Right lobe of liver (tissue), 6 donors: ENCODE results near the gene HPN. TPM values are rescaled to one million over a fixed set of nuclear protein-coding genes. Genes with fewer than 3 reads are reported as not detected.

Source experiments
- ATAC-seq, 4 donors: fragments of 200-7000 bp; cut with Tn5 transposase; one replicate each; pipeline ENCODE4 v1.9.1; 2020; ENCODE audit warnings: mild to moderate bottlenecking in 4 of 4, moderate library complexity in 4 of 4
- DNase-seq, 3 donors: peaks; one replicate each; pipeline ENCODE4 v3.0.0-alpha.2; 2020
- H3K27ac ChIP-seq, 3 donors: fragments of 200-600 bp; one replicate each; pipeline ENCODE4 v1.8.0; 2022
- H3K27me3 ChIP-seq, 2 donors: fragments of 200-600 bp; one replicate each; pipeline ENCODE4 v1.8.0; 2022
- H3K36me3 ChIP-seq, 4 donors: fragments of 200-600 bp; sonication (generic) in 1 of 4; one replicate each; pipeline versions ENCODE4 v1.5.1 to v1.8.0; 2017 to 2022; ENCODE audit warnings: control low read depth in 1 of 4
- H3K4me1 ChIP-seq, 4 donors: fragments of 200-600 bp; sonication (generic) in 1 of 4; one replicate each; pipeline versions ENCODE4 v1.5.1 to v1.8.0; 2017 to 2022; ENCODE audit warnings: control low read depth in 1 of 4
- H3K4me3 ChIP-seq, 3 donors: fragments of 200-600 bp; one replicate each; pipeline ENCODE4 v1.8.0; 2022
- H3K9me3 ChIP-seq, 4 donors: fragments of 200-600 bp; sonication (generic) in 1 of 4; one replicate each; pipeline versions ENCODE4 v1.5.1 to v1.8.0; 2017 to 2022; ENCODE audit warnings: control low read depth in 1 of 4
- CTCF ChIP-seq, 4 donors: fragments of 200-600 bp in 3 of 4; fragments of 450-650 bp in 1 of 4; IDR thresholded peaks; one replicate each; pipeline versions ENCODE4 v1.5.1 to v1.8.0; 2016 to 2022; ENCODE audit warnings: antibody characterized with exemption in 4 of 4, mild to moderate bottlenecking in 2 of 4
- POLR2A ChIP-seq: fragments of 450-650 bp; IDR thresholded peaks from one replicate; pipeline ENCODE4 v1.6.1; 2017; ENCODE audit warnings: antibody characterized with exemption, mild to moderate bottlenecking
- WGBS: methylation state at CpG from one replicate; pipeline ENCODE4 v1.1.6; 2018; ENCODE audit warnings: low coverage, low lambda C conversion rate; ENCODE audit not compliant: insufficient coverage; ENCODE audit errors: missing lambda C conversion rate; 5-methylcytosine and 5-hydroxymethylcytosine counted together
- intact Hi-C, 2 donors: fragments of 100-400 bp; cut with DNase I; formaldehyde crosslinking; loops; one replicate each; pipeline versions ENCODE4 v1.11.2 to v1.14.1; 2022
- total RNA-seq, 6 experiments: library from RNA; depleted of rRNA in 2 of 6; stranded (reverse); fragments of >200 nt in 2 of 6; fragmentation: NEBNext Ultra II Directional in 3 of 6; extraction: Animal tissue kit (Norgen Biotek cat#: 25700) in 3 of 6; gene quantifications; one replicate each; pipeline versions ENCODE4 v1.1.0 to v1.2.4, GENCODE V29; 2016 to 2023
- donor health status: DM: no; HTN: yes; CAD: no.
- donor health status: DM: no; HTN: no; CAD: no.
- donor health status: DM: no; HTN: no; CAD: no.
- donor health status: DM: no; HTN: yes; CAD: no.
- donor health status: DM: no; HTN: yes; CAD: no.

HPN gene
- total RNA-seq, 6 experiments from 2014 or later: 285 to 486 (median 374) TPM

GRCh38 chr19:35042056-35042730, 672 bp downstream of the HPN start:
- peak overlapping the region; percentile 84 to 97 (median 84) for H3K27ac ChIP-seq
- WGBS: 25% methylated on average over 11 of the region's 14 CpGs
- no peaks in the 10 kb centered on the region for H3K27me3 ChIP-seq

DNA sequence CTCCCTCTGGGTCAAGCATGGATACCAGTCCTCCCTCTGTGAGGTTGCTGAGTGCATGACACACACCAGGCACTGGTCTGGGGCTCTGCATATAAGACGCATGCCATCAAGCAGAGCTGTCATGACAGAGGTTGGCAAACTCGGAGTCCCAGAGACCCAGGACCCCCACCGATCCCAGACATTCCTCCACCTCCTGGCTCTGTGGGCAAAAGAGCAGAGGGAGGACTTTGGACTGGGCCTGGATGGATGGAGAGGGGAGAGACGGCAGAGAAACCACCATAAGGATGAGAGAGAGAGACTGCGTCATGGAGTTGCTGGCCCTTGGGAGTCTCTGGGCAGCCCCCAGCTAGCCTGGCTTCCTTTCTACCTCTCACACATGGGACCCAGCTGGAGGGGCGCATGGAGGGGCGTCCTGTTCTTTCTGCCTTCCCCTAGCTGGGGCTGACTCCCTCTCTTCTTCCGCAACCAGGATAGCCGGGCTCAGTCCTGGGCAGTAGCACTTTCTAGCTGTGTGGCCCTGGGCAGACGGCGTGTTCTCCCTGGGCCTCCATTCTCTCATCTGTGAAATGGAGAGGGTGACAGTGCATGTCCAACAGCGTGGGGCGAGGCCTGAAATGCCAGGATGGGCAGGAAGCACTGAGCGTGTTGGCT, 1.6 kb downstream of the HPN start:
- ATAC-seq: no peak
- no peaks in the 10 kb centered on the region for H3K36me3 ChIP-seq
- peak overlapping the region; percentile 54 to 81 (median 81) for H3K4me3 ChIP-seq
- no peak for TF ChIP-seq CTCF (IDR thresholded peaks at IDR 0.05)
- no peak for TF ChIP-seq POLR2A
- intact Hi-C loops: loop anchor here in 1 of 2 donors (5.0 kb wide), 1 partner anchor 94 kb away; the partner anchor contains the start of genes FXYD1 and LGI4
- DNase-seq: no peak
- peaks cover 0 to 60% (median 25%) of the 10 kb centered on the region in 4 donors for H3K4me1 ChIP-seq
- H3K9me3 ChIP-seq: no peaks in the 10 kb centered on the region
- 24% methylated on average over 4 of the region's 14 CpGs for WGBS
- H3K27me3 ChIP-seq: no peaks in the 10 kb centered on the region
- H3K27ac ChIP-seq: peak overlapping the region; percentile 7 to 97 (median 66)

More at GRCh38 chr19:35042056-35042730, 672 bp downstream of the HPN start:
- peak; percentile 49 to 70 (median 62) for ATAC-seq
- Histone ChIP-seq H3K36me3 (no peaks in the 10 kb centered on the region), H3K4me1 (peaks cover 0 to 56% (median 21%) of the 10 kb centered on the region in 4 donors), H3K9me3 (no peaks in the 10 kb centered on the region), H3K4me3 (peak overlapping the region; percentile 54 to 81 (median 81))
- intact Hi-C loops: loop anchor here in 1 of 2 donors (5.0 kb wide), 1 partner anchor 95 kb away; the partner anchor contains the start of genes FXYD1 and LGI4
- DNase-seq: peak; percentile 89 to 99 (median 97)
- TF ChIP-seq POLR2A (peak; percentile 56), CTCF (IDR thresholded peaks at IDR 0.05) (no peak)

DNA sequence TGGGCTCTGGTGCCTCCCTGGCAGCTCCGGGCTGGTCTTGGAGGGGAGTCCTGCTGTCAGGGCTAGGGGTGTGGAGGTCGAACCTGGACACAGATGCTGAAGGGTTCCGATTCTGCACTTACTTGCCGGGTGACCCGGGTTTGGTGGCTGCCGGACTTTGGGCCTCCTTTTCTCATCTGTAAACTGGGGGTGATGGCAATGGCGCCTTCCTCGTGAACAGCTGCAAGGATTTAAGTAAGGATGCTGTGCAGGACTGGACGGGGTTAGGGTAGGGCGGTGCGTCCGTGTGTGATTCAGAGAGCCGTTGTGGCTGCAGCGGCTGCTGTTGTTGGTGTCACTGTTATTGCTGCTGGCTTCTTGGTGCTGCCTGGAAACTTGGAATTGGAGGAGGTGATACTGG, 2.4 kb downstream of the HPN start:
- H3K4me3 ChIP-seq: peak overlapping the region; percentile 54 to 81 (median 81)
- no peak for ATAC-seq

More for the DNA sequence above, 2.4 kb downstream of the HPN start:
- Histone ChIP-seq H3K36me3 (no peaks in the 10 kb centered on the region), H3K27ac (peak overlapping the region in 2 of 3 donors; percentile 66 to 97), H3K27me3 (no peaks in the 10 kb centered on the region), H3K9me3 (no peaks in the 10 kb centered on the region), H3K4me1 (peaks cover 0 to 62% (median 29%) of the 10 kb centered on the region in 4 donors)
- no peak for TF ChIP-seq CTCF (IDR thresholded peaks at IDR 0.05)
- peak; percentile 34 for TF ChIP-seq POLR2A
- intact Hi-C loops: loop anchor here in 1 of 2 donors (5.0 kb wide), 1 partner anchor 93 kb away; the partner anchor contains the start of genes FXYD1 and LGI4
- DNase-seq: no peak
- WGBS: 53% methylated on average over 13 of the region's 14 CpGs
